ENCODE data around the gene HIC1.
"Not testable (repeated sequence)": the region's sequence is repeated elsewhere in the genome, so short reads cannot be mapped to it uniquely, and the experiment has no call there.

The HIC1 gene
- total RNA-seq: 12.2 to 62.8 (median 27.8) reads per million in 4 experiments

GRCh38 chr17:2054512-2055291, at the start of gene HIC1:
HIC1 (plus strand) TSS chr17:2055103; CDS start chr17:2056691, 1,588 bp downstream.
- DNase-seq: peak; percentile 49

GRCh38 chr17:2008332-2009126, 46.4 kb upstream of the HIC1 start:
- DNase-seq: no peak

DNA sequence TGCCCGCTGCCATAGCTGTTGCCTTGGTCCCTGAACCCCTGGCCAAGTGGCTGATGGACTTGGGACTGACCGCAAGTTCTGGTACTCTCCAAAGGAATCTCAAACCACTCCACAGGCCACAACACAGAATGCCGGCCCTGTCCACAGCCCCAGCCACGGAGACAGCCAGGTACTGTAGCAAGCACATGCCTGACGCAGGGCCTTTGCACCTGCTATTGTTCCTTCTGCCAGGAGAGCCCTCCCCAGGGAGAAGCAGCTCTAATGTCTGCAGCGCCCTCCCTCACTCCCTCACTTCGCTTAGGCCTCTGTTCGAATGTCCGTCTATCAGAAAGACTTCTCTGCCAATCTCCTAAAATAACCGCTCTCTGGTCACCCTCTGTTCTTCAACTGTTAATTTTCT, 45.2 kb upstream of the HIC1 start:
- DNase-seq: no peak

- DNase-seq: no peak
These were observed 43.2 kb upstream of the HIC1 start for GRCh38 chr17:2011411-2012371.

- DNase-seq: no peak
These were observed 42.4 kb upstream of the HIC1 start for GRCh38 chr17:2012499-2012898.

- not testable (repeated sequence) for DNase-seq
These were observed 41.5 kb upstream of the HIC1 start for GRCh38 chr17:2013220-2013993.

GRCh38 chr17:2013994-2014317, 40.9 kb upstream of the HIC1 start:
- no peak for DNase-seq

DNA sequence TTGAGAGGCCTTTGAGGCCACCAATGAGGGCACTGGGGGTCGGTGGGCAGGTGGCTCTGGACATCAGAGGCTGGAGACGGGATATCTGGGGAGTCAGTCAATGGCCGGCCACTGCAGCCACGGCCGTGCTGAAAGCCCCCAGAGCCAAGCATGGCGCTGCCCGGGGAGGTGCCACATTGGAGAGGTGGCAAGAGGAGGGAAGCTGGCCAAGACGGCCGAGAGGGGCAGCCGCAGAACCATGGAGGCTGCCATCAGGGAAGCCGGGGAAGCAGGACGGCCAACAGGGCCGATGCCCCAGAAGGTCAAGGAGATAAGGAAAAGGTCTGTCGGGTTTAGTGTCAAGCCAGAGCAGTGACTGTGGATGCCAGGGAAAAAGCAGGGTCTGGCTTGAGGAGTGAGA, 39.6 kb upstream of the HIC1 start:
- no peak for DNase-seq

- no peak for DNase-seq
These were observed 38.4 kb upstream of the HIC1 start for GRCh38 chr17:2016494-2016893.

DNA sequence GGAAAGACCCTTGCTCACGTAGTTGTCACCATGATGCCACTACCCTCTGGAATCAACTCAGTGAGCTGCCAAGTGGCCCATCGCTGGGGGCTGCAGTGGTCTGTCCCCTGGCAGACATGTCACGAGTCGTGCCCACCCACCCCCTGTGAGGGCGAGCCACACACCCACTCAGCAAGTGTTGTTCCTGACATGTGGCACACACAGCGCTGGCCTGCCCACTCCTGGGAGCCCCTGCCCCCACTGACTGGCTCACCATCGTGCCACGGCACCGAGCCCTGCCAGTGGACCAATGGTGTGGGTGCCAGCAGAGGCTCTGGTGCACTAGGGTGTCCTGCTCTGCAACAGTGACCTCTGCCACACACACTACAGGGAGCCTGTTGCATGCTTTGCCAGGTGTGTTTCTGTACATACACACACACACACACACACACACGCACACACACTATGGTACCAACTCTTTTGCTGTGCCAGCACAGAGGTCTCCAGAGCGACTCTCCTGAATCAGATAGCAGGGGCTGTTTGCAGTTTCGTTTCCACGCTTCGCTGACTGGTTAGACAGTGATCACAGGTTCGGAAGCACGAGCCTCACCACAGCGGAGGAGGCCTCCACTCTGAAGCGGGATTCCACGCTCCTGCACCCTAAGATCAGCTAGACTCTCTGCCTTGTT, 37.5 kb upstream of the HIC1 start:
- no peak for DNase-seq

- DNase-seq: no peak
These were observed 36.0 kb upstream of the HIC1 start for GRCh38 chr17:2018716-2019510.

DNA sequence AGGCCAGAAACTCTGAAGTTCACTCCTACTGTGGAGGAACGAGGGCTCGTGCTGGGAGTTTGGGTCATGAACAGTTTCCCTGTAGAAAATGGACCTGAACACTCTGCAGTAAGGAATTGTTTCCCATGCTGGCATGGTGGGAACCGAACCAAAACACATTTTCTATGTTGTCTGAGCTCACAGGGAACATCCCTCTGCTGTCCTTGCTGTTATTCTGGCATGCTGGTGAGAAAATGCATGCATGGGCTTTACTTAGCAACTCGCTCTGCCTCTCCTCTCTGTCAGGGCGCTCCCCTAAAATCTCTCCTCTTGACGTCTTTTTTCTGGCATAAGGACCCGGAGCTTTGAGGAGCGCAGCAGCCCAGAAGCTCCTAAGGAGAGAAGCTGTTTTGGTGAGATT, 35.2 kb upstream of the HIC1 start:
- no peak for DNase-seq

DNA sequence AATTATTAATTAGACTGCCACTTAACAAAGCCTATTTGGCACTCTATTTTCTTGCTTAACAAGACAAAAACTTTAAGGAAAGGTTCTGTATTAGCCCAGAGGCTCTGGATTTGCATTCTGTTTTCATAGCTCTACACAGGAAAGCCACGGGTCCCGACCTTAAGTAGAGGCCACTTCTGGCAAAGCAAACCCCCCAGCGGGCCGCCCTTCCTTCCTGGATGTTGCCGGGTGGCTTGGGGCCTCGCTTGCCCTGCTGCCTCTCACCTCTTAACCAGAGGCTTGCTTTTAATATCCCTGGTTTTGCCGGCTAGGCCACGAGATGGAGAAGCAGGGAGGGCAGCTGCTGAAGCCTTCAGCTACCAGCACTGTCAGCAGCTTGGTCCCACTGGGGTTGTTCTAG, 34.2 kb upstream of the HIC1 start:
- DNase-seq: no peak

- DNase-seq: no peak
These were observed 32.2 kb upstream of the HIC1 start for GRCh38 chr17:2022647-2023240.

DNA sequence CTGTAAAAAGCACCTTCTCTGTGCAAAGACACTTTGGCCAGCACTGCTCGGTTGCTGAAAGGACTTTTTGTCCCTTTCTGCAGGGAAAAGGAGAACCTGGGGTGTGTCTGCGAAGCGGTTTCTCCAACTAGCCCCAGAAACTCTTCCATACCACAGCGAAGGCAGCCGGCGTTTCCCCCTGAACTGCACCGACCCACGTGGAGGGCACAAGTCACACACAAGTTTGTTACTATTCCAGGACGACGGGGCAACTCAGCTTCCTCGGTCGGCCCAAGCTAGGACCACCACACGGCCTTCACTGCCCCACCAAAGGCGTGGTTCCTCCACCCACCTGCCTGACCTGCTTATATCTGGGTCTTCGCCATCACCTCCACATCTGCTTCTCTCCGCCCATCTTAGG, 31.6 kb upstream of the HIC1 start:
- DNase-seq: no peak

DNA sequence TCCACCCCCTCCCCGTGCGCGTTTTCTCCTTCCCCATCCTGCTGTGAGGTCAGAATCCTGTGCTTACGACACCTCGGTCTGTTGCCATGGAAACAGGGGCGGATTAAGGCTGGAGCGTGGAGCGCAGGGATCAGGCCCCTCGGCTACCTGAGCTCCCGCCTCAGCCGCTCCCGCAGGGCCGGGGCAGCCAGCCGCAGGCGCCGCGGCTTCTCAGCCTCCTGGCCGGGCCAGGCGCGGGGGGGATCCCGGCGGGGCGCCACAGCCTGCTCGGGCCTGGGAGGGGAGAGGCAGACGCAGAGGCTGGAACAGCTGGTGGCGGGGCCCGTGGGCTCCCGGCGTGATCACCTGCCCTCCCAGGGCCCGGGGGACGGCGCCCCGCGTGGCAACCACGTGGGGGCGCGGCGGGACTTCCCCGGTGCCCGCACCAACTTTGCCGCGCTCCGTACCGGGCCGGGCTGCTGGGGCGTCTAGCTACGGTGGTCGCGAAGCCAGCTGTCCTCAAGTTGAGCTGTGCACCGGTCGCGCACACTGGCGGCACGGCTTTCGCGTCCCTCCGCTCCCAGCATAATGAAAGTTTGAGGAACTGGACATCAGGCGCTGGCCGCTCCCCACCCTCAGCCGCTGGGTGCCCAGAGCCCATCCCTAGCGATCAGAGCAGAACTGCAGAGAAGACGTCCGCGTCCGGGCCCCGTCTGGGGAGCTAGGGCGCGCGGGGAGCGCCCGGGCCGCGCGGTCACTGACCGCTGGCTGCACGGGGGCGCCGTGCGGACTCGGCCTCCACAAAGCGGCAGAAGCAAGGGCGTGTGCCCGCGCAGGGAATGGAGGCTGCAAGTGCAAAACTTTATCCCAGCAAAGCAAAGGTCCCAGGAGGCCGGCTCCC, 31.0 kb upstream of the HIC1 start:
- DNase-seq: peak; percentile 22

DNA sequence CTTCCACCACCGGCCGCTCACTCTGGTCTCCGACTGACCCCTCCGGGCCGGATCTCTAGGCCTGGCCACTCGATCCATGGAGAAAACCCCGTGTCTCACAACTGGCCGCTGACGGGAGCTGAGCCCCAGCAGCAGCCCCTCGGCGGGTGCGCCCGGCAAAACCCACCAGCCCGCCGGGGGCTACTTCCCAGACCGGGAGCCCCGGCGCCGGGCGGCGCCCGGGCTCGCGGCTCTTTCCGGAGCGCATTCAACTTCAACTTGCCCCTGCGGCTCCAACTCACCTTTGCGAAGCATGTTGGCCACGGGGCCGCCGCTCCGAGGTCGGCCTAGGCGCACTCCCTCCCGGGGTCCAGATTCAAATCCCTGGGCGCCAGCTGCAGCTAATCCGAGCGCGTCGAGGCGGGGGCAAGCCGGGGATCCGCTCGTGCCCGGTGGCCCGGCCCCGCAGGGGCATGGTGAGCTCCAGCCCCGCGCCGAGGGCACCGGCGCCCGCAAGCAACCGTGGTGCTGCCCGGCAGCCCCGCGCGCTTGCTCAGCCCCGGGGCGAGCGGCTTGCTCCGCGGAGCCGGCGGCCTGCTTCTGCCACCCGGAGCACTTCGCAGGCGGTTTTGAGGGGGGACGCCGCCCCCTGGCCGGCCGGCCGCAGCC, 30.2 kb upstream of the HIC1 start:
- no peak for DNase-seq

GRCh38 chr17:2025220-2025621, 29.7 kb upstream of the HIC1 start, which contains the start of gene RTN4RL1:
RTN4RL1 (minus strand) TSS chr17:2025334; CDS start chr17:2024865, 469 bp downstream.
- peak; percentile 55 for DNase-seq
